Measurements from ENCODE around the gene ADAMTS3.

GRCh38 chr4:72275381-72275780, 293.6 kb downstream of the ADAMTS3 start:
- TF ChIP-seq, protein P1, sequence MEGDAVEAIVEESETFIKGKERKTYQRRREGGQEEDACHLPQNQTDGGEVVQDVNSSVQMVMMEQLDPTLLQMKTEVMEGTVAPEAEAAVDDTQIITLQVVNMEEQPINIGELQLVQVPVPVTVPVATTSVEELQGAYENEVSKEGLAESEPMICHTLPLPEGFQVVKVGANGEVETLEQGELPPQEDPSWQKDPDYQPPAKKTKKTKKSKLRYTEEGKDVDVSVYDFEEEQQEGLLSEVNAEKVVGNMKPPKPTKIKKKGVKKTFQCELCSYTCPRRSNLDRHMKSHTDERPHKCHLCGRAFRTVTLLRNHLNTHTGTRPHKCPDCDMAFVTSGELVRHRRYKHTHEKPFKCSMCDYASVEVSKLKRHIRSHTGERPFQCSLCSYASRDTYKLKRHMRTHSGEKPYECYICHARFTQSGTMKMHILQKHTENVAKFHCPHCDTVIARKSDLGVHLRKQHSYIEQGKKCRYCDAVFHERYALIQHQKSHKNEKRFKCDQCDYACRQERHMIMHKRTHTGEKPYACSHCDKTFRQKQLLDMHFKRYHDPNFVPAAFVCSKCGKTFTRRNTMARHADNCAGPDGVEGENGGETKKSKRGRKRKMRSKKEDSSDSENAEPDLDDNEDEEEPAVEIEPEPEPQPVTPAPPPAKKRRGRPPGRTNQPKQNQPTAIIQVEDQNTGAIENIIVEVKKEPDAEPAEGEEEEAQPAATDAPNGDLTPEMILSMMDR (IDR thresholded peaks at IDR 0.05; ENCODE audit: poor library complexity, severe bottlenecking): no peak
- TF ChIP-seq MXI1 (conservative IDR thresholded peaks at IDR 0.05; ENCODE audit: poor library complexity, severe bottlenecking): no peak
